HepG2 (cell line): Measurements from ENCODE around the gene PKD1L1. TPM values are rescaled to one million over a fixed set of nuclear protein-coding genes. Genes with fewer than 3 reads are reported as not detected.

ENCODE experiments used
- ATAC-seq: fragments of 200-7000 bp; cut with Tn5 transposase; 3 replicates; pipeline ENCODE4 v1.9.1; 2020; ENCODE audit warnings: mild to moderate bottlenecking, moderate library complexity
- BruUV-seq: library from RNA; stranded (reverse); fragments of 400-500 nt; replicated peaks from 2 replicates; lab custom pipeline; 2021; lab: Mats Ljungman, UMichigan
- CTCF ChIA-PET: fragments of 300-600 bp; formaldehyde crosslinking; extraction: SDS; loops from one replicate; lab custom pipeline; 2021; ENCODE audit warnings: low total read pairs, inconsistent platforms, low intra/inter-chr PET ratio; lab: Yijun Ruan, JAX
- POLR2A ChIA-PET: fragments of 350-600 bp; sonication (Branson Sonifier 250); formaldehyde crosslinking; loops from one replicate; lab custom pipeline; 2020; ENCODE audit warnings: antibody characterized with exemption, inconsistent platforms; lab: Yijun Ruan, JAX
- DNase-seq: peaks from one replicate; pipeline ENCODE4 v3.0.0-alpha.2; 2015; ENCODE audit warnings: low spot score
- FAIRE-seq: peaks from 3 replicates; lab custom pipeline; 2011; peaks lifted over from hg19 to GRCh38; lab: Jason Lieb, UNC
- H2AFZ ChIP-seq: one replicate; pipeline ENCODE4 v1.6.1; 2011; ENCODE audit warnings: low read length, inconsistent platforms
- H3K27ac ChIP-seq: fragments of 300-600 bp; 3 replicates; pipeline ENCODE4 v1.8.0; 2011; ENCODE audit warnings: mixed run types, mild to moderate bottlenecking, mixed read lengths, low read length, inconsistent platforms; ENCODE audit not compliant: insufficient read depth; ENCODE audit errors: extremely low read length
- H3K27me3 ChIP-seq, 2 experiments: fragments of 200-600 bp in 1 of 2; 2 replicates in 1 of 2; 3 replicates in 1 of 2; pipeline versions ENCODE4 v1.6.0 to v1.8.0; 2011; ENCODE audit warnings: low read length in 2 of 2, mild to moderate bottlenecking in 2 of 2, moderate library complexity in 2 of 2, inconsistent platforms in 1 of 2; ENCODE audit not compliant: insufficient read depth in 2 of 2, control insufficient read depth in 1 of 2
- H3K36me3 ChIP-seq, 2 experiments: fragments of 200-600 bp in 1 of 2; replicated peaks in 1 of 2; 2 replicates in 1 of 2; 3 replicates in 1 of 2; pipeline versions ENCODE4 v1.5.1 to v1.8.0; 2011; ENCODE audit warnings: low read length in 2 of 2, inconsistent platforms in 1 of 2; ENCODE audit not compliant: insufficient read depth in 2 of 2, control insufficient read depth in 1 of 2
- H3K4me1 ChIP-seq: 2 replicates; pipeline ENCODE4 v1.5.1; 2012; ENCODE audit warnings: low read length, inconsistent platforms; ENCODE audit not compliant: insufficient read depth
- H3K4me2 ChIP-seq: 2 replicates; pipeline ENCODE4 v1.6.0; 2011; ENCODE audit warnings: low read depth, low read length, inconsistent platforms
- H3K4me3 ChIP-seq, 3 experiments: fragments of 200-600 bp in 1 of 3; sonication (generic), shearing (Covaris generic) in 1 of 3; replicated peaks in 1 of 3; 2 replicates each; pipeline ENCODE4 v1.5.1; 2011 to 2016; ENCODE audit warnings: low read length in 3 of 3, inconsistent platforms in 2 of 3, low read depth in 2 of 3, mild to moderate bottlenecking in 2 of 3, control low read depth in 1 of 3, mixed read lengths in 1 of 3; ENCODE audit not compliant: insufficient read depth in 1 of 3
- H3K79me2 ChIP-seq: one replicate; pipeline ENCODE4 v1.6.1; 2011; ENCODE audit warnings: low read length, inconsistent platforms; ENCODE audit not compliant: insufficient read depth
- H3K9ac ChIP-seq: 2 replicates; pipeline ENCODE4 v1.6.0; 2011; ENCODE audit warnings: mild to moderate bottlenecking, low read depth, low read length, inconsistent platforms; ENCODE audit not compliant: insufficient read depth
- H3K9me3 ChIP-seq: 2 replicates; pipeline ENCODE4 v1.5.1; 2012; ENCODE audit warnings: mild to moderate bottlenecking, low read length
- H4K20me1 ChIP-seq: 2 replicates; pipeline ENCODE4 v1.6.0; 2011; ENCODE audit warnings: inconsistent platforms, mild to moderate bottlenecking, low read length, moderate library complexity; ENCODE audit not compliant: insufficient read depth
- NR3C1 ChIP-seq: sonication (generic); formaldehyde crosslinking; IDR thresholded peaks from 2 replicates; pipeline ENCODE4 v1.4.0; 2020; ENCODE audit warnings: missing genetic modification reagents
- PAWR ChIP-seq: sonication (generic); formaldehyde crosslinking; IDR thresholded peaks from 2 replicates; pipeline ENCODE4 v1.4.0; 2020; ENCODE audit warnings: missing genetic modification reagents, mild to moderate bottlenecking, borderline replicate concordance
- TBX3 ChIP-seq: fragments of 450-650 bp; IDR thresholded peaks from 2 replicates; pipeline ENCODE4 v1.6.1; 2017; ENCODE audit warnings: antibody characterized with exemption, mild to moderate bottlenecking, inconsistent platforms, borderline replicate concordance
- ZNF263 ChIP-seq: sonication (generic); formaldehyde crosslinking; IDR thresholded peaks from 2 replicates; pipeline ENCODE4 v1.4.0; 2020; ENCODE audit warnings: missing genetic modification reagents
- ZNF331 ChIP-seq: sonication (generic); formaldehyde crosslinking; IDR thresholded peaks from 2 replicates; pipeline ENCODE4 v1.4.0; 2020; ENCODE audit warnings: missing genetic modification reagents
- WGBS: methylation state at CpG from one replicate; pipeline ENCODE4 v1.1.6; 2017; ENCODE audit warnings: low lambda C conversion rate; 5-methylcytosine and 5-hydroxymethylcytosine counted together
- in situ Hi-C: cut with HindIII; loops from 2 replicates; pipeline ENCODE4 v1.10.0; 2017; ENCODE audit warnings: low pct_unique_long_range_greater_than_20kb; ENCODE audit not compliant: extremely low pct_ligation_motif_present
- intact Hi-C: fragments of 100-400 bp; cut with micrococcal nuclease; formaldehyde crosslinking; loops from one replicate; pipeline ENCODE4 v1.10.0; 2022; ENCODE audit not compliant: unreplicated experiment
- polyA plus RNA-seq, 8 experiments: library from polyadenylated mRNA; depleted of rRNA in 3 of 8; stranded (reverse) in 7 of 8; unstranded in 1 of 8; fragments of >200 nt; fragmentation: Illumina TruSeq in 4 of 8; extraction: Trizol in 4 of 8; gene quantifications; 2 replicates each; pipeline versions ENCODE4 v1.2.1 to v1.2.3, GENCODE V29; 2011 to 2016; ENCODE audit warnings: low read depth in 4 of 8, missing spikeins in 1 of 8, mixed read lengths in 1 of 8; ENCODE audit not compliant: insufficient read depth in 1 of 8
- total RNA-seq, 5 experiments: library from RNA; depleted of rRNA; stranded (reverse); fragments of >200 nt; fragmentation: Illumina TruSeq; extraction: Trizol; gene quantifications; 2 replicates each; pipeline ENCODE4 v1.2.3, GENCODE V29; 2016; ENCODE audit warnings: low read depth in 1 of 5
- TF ChIP-seq, protein P1 (sequence below): sonication (generic); formaldehyde crosslinking; IDR thresholded peaks from 2 replicates; pipeline ENCODE4 v1.9.0; 2022; ENCODE audit warnings: missing genetic modification reagents, mild to moderate bottlenecking, borderline replicate concordance
- TF ChIP-seq, protein P2 (sequence below): sonication (generic); formaldehyde crosslinking; IDR thresholded peaks from 2 replicates; pipeline ENCODE4 v1.4.0; 2020; ENCODE audit warnings: missing genetic modification reagents

The PKD1L1 gene
- total and polyA plus RNA-seq, 2 of the 13 experiments (the other 11 are each of a cell fraction or from before 2014, with no cell fraction given), result 0.01 TPM; not detected in 1

DNA sequence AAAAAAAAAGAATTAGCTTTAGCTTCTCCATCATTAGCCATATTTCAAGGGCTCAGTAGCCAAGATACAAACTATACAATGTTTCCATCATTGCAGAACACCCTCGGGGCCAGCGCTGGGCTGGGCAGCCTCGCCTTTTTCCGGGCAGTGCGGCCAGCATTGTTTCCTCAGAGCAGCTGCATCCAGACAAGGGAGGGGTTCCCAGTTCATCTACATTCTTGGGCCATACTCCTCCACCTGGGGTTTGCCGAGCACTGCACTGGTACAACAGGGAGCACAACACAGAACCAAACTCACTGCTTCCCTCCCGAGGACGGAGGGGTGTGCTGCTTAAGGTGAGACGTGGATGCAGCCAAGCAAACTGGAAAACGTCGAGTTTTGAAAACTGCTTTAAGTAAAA, 2.4 kb upstream of the PKD1L1 start:
- no peaks in the 10 kb centered on the region; a peak in 1 of 5 replicates for H3K36me3 ChIP-seq
- no peaks in the 10 kb centered on the region for H3K79me2 ChIP-seq
- H3K4me1 ChIP-seq, result peaks cover 42% of the 10 kb centered on the region
- no peak for DNase-seq
- no peak overlapping the region for H2AFZ ChIP-seq
- H3K4me2 ChIP-seq, result no peak overlapping the region
- no peak overlapping the region for H3K27ac ChIP-seq
- intact Hi-C loops, result no loop called here
- H4K20me1 ChIP-seq, result no peaks in the 10 kb centered on the region
- no peaks in the 10 kb centered on the region for H3K9me3 ChIP-seq
- no peak overlapping the region for H3K4me3 ChIP-seq
- no peak for FAIRE-seq
- ATAC-seq, result no peak
- in situ Hi-C loops, result no loop called here
- BruUV-seq, result no TSS peak
- H3K27me3 ChIP-seq, result no peaks in the 10 kb centered on the region
- ChIA-PET CTCF (no interaction called here), POLR2A (no interaction called here)
- TF ChIP-seq ZNF331 (CRISPR knock-in tag), result no peak
- TF ChIP-seq PAWR (CRISPR knock-in tag), result no peak
- TF ChIP-seq ZNF263 (CRISPR knock-in tag), result peak; percentile 80
- WGBS, result 72% methylated on average over 11 of the region's 11 CpGs
- H3K9ac ChIP-seq, result no peak overlapping the region

DNA sequence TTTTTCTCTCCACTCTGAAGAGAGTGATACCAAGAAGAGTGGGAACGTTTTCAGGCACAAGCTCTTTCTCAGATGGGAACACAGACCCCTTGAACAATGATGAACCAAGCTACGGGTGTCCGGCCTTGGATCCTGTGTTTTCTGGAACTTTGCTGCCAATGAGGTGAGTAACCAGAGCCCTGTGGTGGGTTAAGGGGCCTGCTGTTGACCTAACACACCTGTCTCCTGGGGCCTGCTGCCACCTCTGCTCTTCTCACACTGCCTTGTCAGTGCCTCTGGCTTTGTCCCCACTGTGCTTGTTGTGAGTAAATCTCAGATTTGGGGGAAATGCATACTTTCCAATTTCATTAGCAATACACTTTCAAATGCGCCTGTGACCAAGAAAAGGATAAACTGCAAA, 1.4 kb upstream of the PKD1L1 start:
- no peak overlapping the region for H3K27ac ChIP-seq
- no peak for FAIRE-seq
- H3K27me3 ChIP-seq, result no peaks in the 10 kb centered on the region; a peak in 1 of 5 replicates
- no peak for ATAC-seq
- H3K36me3 ChIP-seq, result no peaks in the 10 kb centered on the region; a peak in 1 of 5 replicates
- TF ChIP-seq, protein P1, sequence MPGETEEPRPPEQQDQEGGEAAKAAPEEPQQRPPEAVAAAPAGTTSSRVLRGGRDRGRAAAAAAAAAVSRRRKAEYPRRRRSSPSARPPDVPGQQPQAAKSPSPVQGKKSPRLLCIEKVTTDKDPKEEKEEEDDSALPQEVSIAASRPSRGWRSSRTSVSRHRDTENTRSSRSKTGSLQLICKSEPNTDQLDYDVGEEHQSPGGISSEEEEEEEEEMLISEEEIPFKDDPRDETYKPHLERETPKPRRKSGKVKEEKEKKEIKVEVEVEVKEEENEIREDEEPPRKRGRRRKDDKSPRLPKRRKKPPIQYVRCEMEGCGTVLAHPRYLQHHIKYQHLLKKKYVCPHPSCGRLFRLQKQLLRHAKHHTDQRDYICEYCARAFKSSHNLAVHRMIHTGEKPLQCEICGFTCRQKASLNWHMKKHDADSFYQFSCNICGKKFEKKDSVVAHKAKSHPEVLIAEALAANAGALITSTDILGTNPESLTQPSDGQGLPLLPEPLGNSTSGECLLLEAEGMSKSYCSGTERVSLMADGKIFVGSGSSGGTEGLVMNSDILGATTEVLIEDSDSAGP (CRISPR knock-in tag), result no peak
- TF ChIP-seq TBX3 (no peak), NR3C1 (CRISPR knock-in tag) (no peak)
- TF ChIP-seq, protein P2, sequence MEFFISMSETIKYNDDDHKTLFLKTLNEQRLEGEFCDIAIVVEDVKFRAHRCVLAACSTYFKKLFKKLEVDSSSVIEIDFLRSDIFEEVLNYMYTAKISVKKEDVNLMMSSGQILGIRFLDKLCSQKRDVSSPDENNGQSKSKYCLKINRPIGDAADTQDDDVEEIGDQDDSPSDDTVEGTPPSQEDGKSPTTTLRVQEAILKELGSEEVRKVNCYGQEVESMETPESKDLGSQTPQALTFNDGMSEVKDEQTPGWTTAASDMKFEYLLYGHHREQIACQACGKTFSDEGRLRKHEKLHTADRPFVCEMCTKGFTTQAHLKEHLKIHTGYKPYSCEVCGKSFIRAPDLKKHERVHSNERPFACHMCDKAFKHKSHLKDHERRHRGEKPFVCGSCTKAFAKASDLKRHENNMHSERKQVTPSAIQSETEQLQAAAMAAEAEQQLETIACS (CRISPR knock-in tag), result no peak
- intact Hi-C loops (loop anchor here (10.0 kb wide), 1 partner anchor 685 kb away; no protein-coding TSS in a partner anchor), in situ Hi-C loops (no loop called here)
- WGBS, result 46% methylated on average over 4 of the region's 4 CpGs
- H3K4me2 ChIP-seq, result no peak overlapping the region
- no peak overlapping the region for H3K9ac ChIP-seq
- peaks cover 42% of the 10 kb centered on the region for H3K4me1 ChIP-seq
- H4K20me1 ChIP-seq, result no peaks in the 10 kb centered on the region
- no peak overlapping the region for H2AFZ ChIP-seq
- H3K9me3 ChIP-seq, result no peaks in the 10 kb centered on the region
- CTCF ChIA-PET, result no interaction called here
- no peaks in the 10 kb centered on the region for H3K79me2 ChIP-seq
- DNase-seq, result no peak
- BruUV-seq, result no TSS peak
- no peak overlapping the region for H3K4me3 ChIP-seq
- POLR2A ChIA-PET, result no interaction called here
